Prostate gland (tissue), 2 donors: ENCODE measurements around the gene M1AP.

Experiments
- CTCF ChIP-seq, 4 experiments: fragments of 200-600 bp in 2 of 4; fragments of 450-650 bp in 2 of 4; sonication (generic) in 2 of 4; IDR thresholded peaks; 1 replicate in 3 of 4; 2 replicates in 1 of 4; pipeline ENCODE4 v1.5.1; 2016 to 2019; ENCODE audit warnings: antibody characterized with exemption in 4 of 4, mild to moderate bottlenecking in 2 of 4, moderate library complexity in 2 of 4
- POLR2A ChIP-seq: fragments of 450-650 bp; IDR thresholded peaks from one replicate; pipeline ENCODE4 v1.6.1; 2016; ENCODE audit warnings: antibody characterized with exemption, mild to moderate bottlenecking

GRCh38 chr2:74655579-74655978, 7.4 kb upstream of the M1AP start:
- TF ChIP-seq CTCF (IDR thresholded peaks at IDR 0.05) (no peak), POLR2A (no peak)
